Ascending aorta (tissue), 2 donors: ENCODE measurements around the gene NSL1. TPM values are rescaled to one million over a fixed set of nuclear protein-coding genes. Genes with fewer than 3 reads are reported as not detected.

Source experiments
- DNase-seq, 2 donors: peaks; one replicate each; pipeline ENCODE4 v3.0.0-alpha.2; 2019; ENCODE audit warnings: low spot score in 2 of 2
- H3K27ac ChIP-seq, 2 donors: fragments of 200-600 bp; sonication (generic); one replicate each; pipeline ENCODE4 v1.5.1; 2016 to 2017; ENCODE audit warnings: mild to moderate bottlenecking in 1 of 2
- H3K27me3 ChIP-seq: fragments of 200-600 bp; sonication (generic); one replicate; pipeline ENCODE4 v1.5.1; 2017
- H3K36me3 ChIP-seq, 2 donors: fragments of 200-600 bp; sonication (generic); one replicate each; pipeline ENCODE4 v1.5.1; 2016
- H3K4me1 ChIP-seq, 2 donors: fragments of 200-600 bp; sonication (generic); one replicate each; pipeline ENCODE4 v1.5.1; 2016 to 2017; ENCODE audit warnings: mild to moderate bottlenecking in 1 of 2
- H3K4me3 ChIP-seq, 2 donors: fragments of 200-600 bp; sonication (generic); one replicate each; pipeline ENCODE4 v1.5.1; 2016 to 2017; ENCODE audit warnings: mild to moderate bottlenecking in 1 of 2
- H3K9me3 ChIP-seq, 2 donors: fragments of 200-600 bp; sonication (generic); one replicate each; pipeline ENCODE4 v1.5.1; 2016
- CTCF ChIP-seq, 3 experiments: fragments of 200-600 bp in 2 of 3; fragments of 450-650 bp in 1 of 3; sonication (generic) in 2 of 3; IDR thresholded peaks; one replicate each; pipeline ENCODE4 v1.5.1; 2016 to 2019; ENCODE audit warnings: antibody characterized with exemption in 3 of 3, mild to moderate bottlenecking in 1 of 3, moderate library complexity in 1 of 3
- intact Hi-C: fragments of 100-400 bp; cut with DNase I; formaldehyde crosslinking; loops from one replicate; pipeline ENCODE4 v1.15.1; 2023
- total RNA-seq: library from RNA; depleted of rRNA; stranded (reverse); fragments of >200 nt; gene quantifications from one replicate; pipeline ENCODE4 v1.1.0, GENCODE V29; 2016

NSL1 gene
- total RNA-seq, 1 donor from 2014 or later: 69.1 TPM

- TF ChIP-seq CTCF (IDR thresholded peaks at IDR 0.05): no peak
- Histone ChIP-seq H3K36me3 (no peaks in the 10 kb centered on the region), H3K27me3 (no peaks in the 10 kb centered on the region), H3K27ac (no peak overlapping the region), H3K4me1 (peaks cover 2 to 3% of the 10 kb centered on the region in 2 donors), H3K4me3 (no peak overlapping the region), H3K9me3 (no peaks in the 10 kb centered on the region)
- intact Hi-C loops: no loop called here
- DNase-seq: no peak
Observed at GRCh38 chr1:212746546-212746945, 45.0 kb downstream of the NSL1 start.

GRCh38 chr1:212745303-212745702 lies 46.3 kb downstream of the NSL1 start:
- Histone ChIP-seq H3K4me3 (no peak overlapping the region), H3K27me3 (no peaks in the 10 kb centered on the region), H3K4me1 (peaks cover 2 to 3% of the 10 kb centered on the region in 2 donors), H3K9me3 (no peaks in the 10 kb centered on the region), H3K36me3 (no peaks in the 10 kb centered on the region), H3K27ac (no peak overlapping the region)
- no peak for TF ChIP-seq CTCF (IDR thresholded peaks at IDR 0.05)
- intact Hi-C loops: no loop called here
- DNase-seq: no peak

DNA sequence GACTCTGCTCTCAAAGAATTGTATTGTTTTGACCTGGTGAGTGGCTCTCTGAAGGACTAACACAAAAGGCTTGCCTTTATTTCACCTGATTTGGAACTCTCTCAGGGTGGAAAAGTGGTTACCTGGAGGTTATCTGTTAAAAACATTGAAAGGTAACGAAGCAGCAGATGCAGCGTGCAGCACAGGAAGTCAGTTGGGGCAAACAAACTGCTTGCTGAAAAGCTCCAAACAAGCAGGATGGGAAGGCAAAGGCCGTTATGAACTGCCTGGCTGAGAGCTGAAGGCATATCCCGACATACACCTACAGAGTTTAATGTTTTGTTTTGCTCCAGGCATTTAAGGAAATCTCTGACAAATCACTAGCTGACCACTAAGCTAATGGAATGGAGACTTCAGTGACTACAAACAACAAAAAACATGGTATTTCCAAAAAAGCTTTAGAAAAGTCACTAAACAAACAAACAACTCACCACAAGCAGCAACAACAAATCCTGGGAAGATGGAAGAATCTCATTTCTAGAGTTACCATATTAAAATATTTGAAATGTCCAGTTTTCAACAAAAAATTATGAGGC lies 47.6 kb downstream of the NSL1 start:
- no peaks in the 10 kb centered on the region for H3K9me3 ChIP-seq
- H3K4me3 ChIP-seq: no peak overlapping the region
- intact Hi-C loops: no loop called here
- TF ChIP-seq CTCF (IDR thresholded peaks at IDR 0.05): no peak
- H3K27ac ChIP-seq: no peak overlapping the region
- no peaks in the 10 kb centered on the region for H3K36me3 ChIP-seq
- no peaks in the 10 kb centered on the region for H3K4me1 ChIP-seq
- no peak for DNase-seq
- H3K27me3 ChIP-seq: no peaks in the 10 kb centered on the region

DNA sequence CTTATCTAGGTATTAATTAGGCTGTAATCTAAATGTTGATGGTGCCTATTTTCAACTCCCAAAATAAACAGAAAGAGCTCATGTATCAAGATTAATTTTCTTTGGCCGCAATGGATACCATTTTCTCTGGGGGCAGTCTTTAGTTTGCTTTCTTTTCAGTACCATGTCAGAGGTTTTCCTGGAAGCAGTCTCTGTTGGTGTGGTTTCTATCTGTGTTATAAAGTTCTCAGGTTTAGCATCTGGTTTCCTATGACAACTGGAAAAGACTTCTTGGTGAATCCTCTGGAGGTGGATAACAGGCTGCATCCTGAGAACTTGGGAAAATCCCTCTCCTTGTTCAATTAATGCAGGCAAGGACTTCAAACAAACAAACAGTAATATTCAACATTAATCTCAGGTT lies 53.2 kb downstream of the NSL1 start:
- Histone ChIP-seq H3K4me3 (no peak overlapping the region), H3K4me1 (no peaks in the 10 kb centered on the region), H3K27ac (no peak overlapping the region), H3K9me3 (no peaks in the 10 kb centered on the region), H3K27me3 (no peaks in the 10 kb centered on the region), H3K36me3 (no peaks in the 10 kb centered on the region)
- TF ChIP-seq CTCF (IDR thresholded peaks at IDR 0.05): no peak
- no peak for DNase-seq
- intact Hi-C loops: no loop called here

DNA sequence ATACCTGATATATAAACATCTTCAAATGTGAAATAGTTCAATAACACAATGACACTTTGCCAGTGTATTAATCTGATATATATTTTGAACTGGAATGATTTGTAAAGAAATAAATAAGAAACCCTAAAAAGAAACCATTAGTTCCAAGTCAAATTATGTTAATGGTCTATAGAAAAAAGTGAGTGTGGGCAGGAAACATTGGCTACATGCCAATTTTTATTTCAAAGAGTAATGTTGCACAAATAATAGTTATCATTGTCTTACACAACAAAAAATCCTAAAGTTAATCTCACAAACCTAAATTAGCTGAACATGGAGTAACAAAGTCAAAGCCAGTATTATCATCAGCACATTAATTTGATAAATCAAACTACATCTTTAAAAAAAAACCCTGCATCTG lies 54.0 kb downstream of the NSL1 start:
- no peaks in the 10 kb centered on the region for H3K36me3 ChIP-seq
- no peak overlapping the region for H3K4me3 ChIP-seq
- H3K27ac ChIP-seq: no peak overlapping the region
- H3K27me3 ChIP-seq: no peaks in the 10 kb centered on the region
- H3K4me1 ChIP-seq: no peaks in the 10 kb centered on the region
- intact Hi-C loops: no loop called here
- no peaks in the 10 kb centered on the region for H3K9me3 ChIP-seq
- DNase-seq: no peak
- TF ChIP-seq CTCF (IDR thresholded peaks at IDR 0.05): no peak

GRCh38 chr1:212733109-212733508 lies 58.5 kb downstream of the NSL1 start:
- H3K27ac ChIP-seq: no peak overlapping the region
- no peaks in the 10 kb centered on the region for H3K4me1 ChIP-seq
- H3K4me3 ChIP-seq: no peak overlapping the region
- DNase-seq: no peak
- H3K36me3 ChIP-seq: no peaks in the 10 kb centered on the region
- TF ChIP-seq CTCF (IDR thresholded peaks at IDR 0.05): no peak
- H3K27me3 ChIP-seq: no peaks in the 10 kb centered on the region
- intact Hi-C loops: no loop called here
- H3K9me3 ChIP-seq: no peaks in the 10 kb centered on the region
